Trophoblast cell (in vitro differentiated cells and primary cell): ENCODE measurements around the gene VPS11.

Experiments used
- DNase-seq, 2 donors: peaks; one replicate each; pipeline ENCODE4 v3.0.0-alpha.2; 2016
- H2AFZ ChIP-seq: 2 replicates; pipeline ENCODE4 v1.6.1; 2013; ENCODE audit warnings: low read length, moderate library complexity, mild to moderate bottlenecking; ENCODE audit not compliant: insufficient read depth, poor library complexity
- H2AK5ac ChIP-seq: 2 replicates; pipeline ENCODE4 v1.6.1; 2013; ENCODE audit warnings: mild to moderate bottlenecking, low read length
- H2BK120ac ChIP-seq: 2 replicates; pipeline ENCODE4 v1.6.1; 2013; ENCODE audit warnings: low read length, mild to moderate bottlenecking, moderate library complexity; ENCODE audit not compliant: insufficient read depth, poor library complexity
- H2BK12ac ChIP-seq: 2 replicates; pipeline ENCODE4 v1.6.1; 2013; ENCODE audit warnings: mild to moderate bottlenecking, low read length, moderate library complexity
- H2BK5ac ChIP-seq: 2 replicates; pipeline ENCODE4 v1.6.1; 2013; ENCODE audit warnings: low read length, low read depth, moderate library complexity, mild to moderate bottlenecking; ENCODE audit not compliant: poor library complexity
- H3K14ac ChIP-seq: 2 replicates; pipeline ENCODE4 v1.6.1; 2013; ENCODE audit warnings: mild to moderate bottlenecking, low read length
- H3K18ac ChIP-seq: 2 replicates; pipeline ENCODE4 v1.6.1; 2013; ENCODE audit warnings: mild to moderate bottlenecking, low read length
- H3K23ac ChIP-seq: 2 replicates; pipeline ENCODE4 v1.6.1; 2013; ENCODE audit warnings: low read length
- H3K27ac ChIP-seq: 2 replicates; pipeline ENCODE4 v1.5.1; 2013; ENCODE audit warnings: low read depth, mild to moderate bottlenecking, inconsistent platforms, low read length, moderate library complexity
- H3K27me3 ChIP-seq: 2 replicates; pipeline ENCODE4 v1.6.1; 2013; ENCODE audit warnings: inconsistent platforms, mild to moderate bottlenecking, low read length, moderate library complexity; ENCODE audit not compliant: insufficient read depth
- H3K36me3 ChIP-seq, 2 experiments: 1 replicate in 1 of 2; 2 replicates in 1 of 2; pipeline ENCODE4 v1.6.1; 2013; ENCODE audit warnings: low read length in 2 of 2, mild to moderate bottlenecking in 2 of 2, moderate library complexity in 1 of 2; ENCODE audit not compliant: insufficient read depth in 2 of 2, control insufficient read depth in 1 of 2
- H3K4ac ChIP-seq: 2 replicates; pipeline ENCODE4 v1.6.1; 2013; ENCODE audit warnings: low read depth, mild to moderate bottlenecking, low read length, moderate library complexity
- H3K4me1 ChIP-seq, 2 experiments: 1 replicate in 1 of 2; 2 replicates in 1 of 2; pipeline ENCODE4 v1.6.1; 2013; ENCODE audit warnings: low read length in 2 of 2, mild to moderate bottlenecking in 2 of 2, moderate library complexity in 1 of 2; ENCODE audit not compliant: insufficient read depth in 2 of 2, control insufficient read depth in 1 of 2
- H3K4me2 ChIP-seq: 2 replicates; pipeline ENCODE4 v1.6.1; 2013; ENCODE audit warnings: inconsistent platforms, mild to moderate bottlenecking, low read length, moderate library complexity
- H3K4me3 ChIP-seq: 2 replicates; pipeline ENCODE4 v1.5.1; 2013; ENCODE audit warnings: mild to moderate bottlenecking, low read depth, low read length, inconsistent platforms
- H3K79me1 ChIP-seq: one replicate; pipeline ENCODE4 v1.6.1; 2013; ENCODE audit warnings: low read length
- H3K79me2 ChIP-seq: 2 replicates; pipeline ENCODE4 v1.6.1; 2013; ENCODE audit warnings: low read length, mild to moderate bottlenecking; ENCODE audit not compliant: control insufficient read depth, insufficient read depth, poor library complexity
- H3K9ac ChIP-seq: 2 replicates; pipeline ENCODE4 v1.6.1; 2013; ENCODE audit warnings: mild to moderate bottlenecking, low read length
- H3K9me3 ChIP-seq: 2 replicates; pipeline ENCODE4 v1.6.1; 2013; ENCODE audit warnings: low read depth, mild to moderate bottlenecking, control low read depth, inconsistent platforms, low read length; ENCODE audit not compliant: insufficient read depth
- H4K12ac ChIP-seq: 2 replicates; pipeline ENCODE4 v1.6.1; 2013; ENCODE audit warnings: low read depth, mild to moderate bottlenecking, low read length, moderate library complexity
- H4K8ac ChIP-seq: 2 replicates; pipeline ENCODE4 v1.6.1; 2013; ENCODE audit warnings: low read depth, mild to moderate bottlenecking, low read length, moderate library complexity
- H4K91ac ChIP-seq: one replicate; pipeline ENCODE4 v1.6.1; 2013; ENCODE audit warnings: low read depth, mild to moderate bottlenecking, low read length, moderate library complexity
- WGBS: extraction: QIAGEN DNeasy Blood & Tissue Kit; methylation state at CpG from one replicate; pipeline ENCODE4 v1.1.7; 2013; ENCODE audit warnings: missing lambda C conversion rate; ENCODE audit not compliant: insufficient read length, insufficient coverage; ENCODE audit errors: extremely low coverage; 5-methylcytosine and 5-hydroxymethylcytosine counted together

Gene VPS11

GRCh38 chr11:119051440-119052162 lies 16.0 kb upstream of the VPS11 start:
- Histone ChIP-seq H3K9ac (no peak overlapping the region), H3K18ac (no peak overlapping the region), H3K4me2 (no peak overlapping the region), H3K27me3 (no peaks in the 10 kb centered on the region), H3K9me3 (peaks cover 2% of the 10 kb centered on the region), H2BK12ac (no peak overlapping the region), H3K36me3 (peaks cover 72 to 82% of the 10 kb centered on the region in 2 experiments), H3K79me1 (peaks cover under 1% of the 10 kb centered on the region), H2AFZ (no peak overlapping the region), H3K4me1 (peaks cover 5 to 8% of the 10 kb centered on the region in 2 experiments), H3K79me2 (peaks cover 3% of the 10 kb centered on the region), H3K23ac (no peak overlapping the region), H4K91ac (no peak overlapping the region), H2AK5ac (no peak overlapping the region), H4K8ac (no peak overlapping the region), H4K12ac (no peak overlapping the region), H3K4me3 (no peak overlapping the region), H2BK120ac (no peak overlapping the region), H3K27ac (no peak overlapping the region), H3K4ac (no peak overlapping the region), H3K14ac (no peak overlapping the region), H2BK5ac (no peak overlapping the region)
- DNase-seq: no peak
- no CpG with 5 or more reads among the region's 17 CpGs for WGBS

GRCh38 chr11:119052163-119052814 lies 15.3 kb upstream of the VPS11 start:
- H3K36me3 ChIP-seq: peaks cover 68 to 76% of the 10 kb centered on the region in 2 experiments
- peaks cover 5% of the 10 kb centered on the region for H3K79me1 ChIP-seq
- no peak overlapping the region for H3K27ac ChIP-seq
- H3K14ac ChIP-seq: no peak overlapping the region
- no peak overlapping the region for H3K4me2 ChIP-seq
- H3K18ac ChIP-seq: no peak overlapping the region
- no peak overlapping the region for H2AFZ ChIP-seq
- H2AK5ac ChIP-seq: no peak overlapping the region
- no peaks in the 10 kb centered on the region for H3K27me3 ChIP-seq
- no peak overlapping the region for H3K4me3 ChIP-seq
- no peak overlapping the region for H3K9ac ChIP-seq
- H2BK120ac ChIP-seq: no peak overlapping the region
- H3K4me1 ChIP-seq: peaks cover 5 to 8% of the 10 kb centered on the region in 2 experiments
- no peak overlapping the region for H2BK12ac ChIP-seq
- H3K23ac ChIP-seq: no peak overlapping the region
- peaks cover 6% of the 10 kb centered on the region for H3K79me2 ChIP-seq
- no peak overlapping the region for H4K91ac ChIP-seq
- no peak for DNase-seq
- peaks cover 2% of the 10 kb centered on the region for H3K9me3 ChIP-seq
- no peak overlapping the region for H4K8ac ChIP-seq
- no peak overlapping the region for H2BK5ac ChIP-seq
- WGBS: no CpG with 5 or more reads among the region's 23 CpGs
- H3K4ac ChIP-seq: no peak overlapping the region
- no peak overlapping the region for H4K12ac ChIP-seq

- H3K23ac ChIP-seq: no peak overlapping the region
- H4K12ac ChIP-seq: no peak overlapping the region
- H3K9ac ChIP-seq: no peak overlapping the region
- no CpG with 5 or more reads among the region's 10 CpGs for WGBS
- H3K4ac ChIP-seq: no peak overlapping the region
- H3K9me3 ChIP-seq: peaks cover 2% of the 10 kb centered on the region
- no peak overlapping the region for H3K4me2 ChIP-seq
- no peak for DNase-seq
- H4K8ac ChIP-seq: no peak overlapping the region
- no peak overlapping the region for H3K18ac ChIP-seq
- H3K79me1 ChIP-seq: peaks cover 8% of the 10 kb centered on the region
- H3K27me3 ChIP-seq: no peaks in the 10 kb centered on the region
- no peak overlapping the region for H2AK5ac ChIP-seq
- no peak overlapping the region for H2BK12ac ChIP-seq
- no peak overlapping the region for H3K4me3 ChIP-seq
- H3K27ac ChIP-seq: no peak overlapping the region
- no peak overlapping the region for H4K91ac ChIP-seq
- no peak overlapping the region for H2BK120ac ChIP-seq
- no peak overlapping the region for H2AFZ ChIP-seq
- peaks cover 8% of the 10 kb centered on the region for H3K79me2 ChIP-seq
- H3K36me3 ChIP-seq: peaks cover 47 to 54% of the 10 kb centered on the region in 2 experiments
- no peak overlapping the region for H2BK5ac ChIP-seq
- H3K14ac ChIP-seq: no peak overlapping the region
- H3K4me1 ChIP-seq: peaks cover 9 to 10% of the 10 kb centered on the region in 2 experiments
Measured at GRCh38 chr11:119054418-119054817, 13.2 kb upstream of the VPS11 start.

GRCh38 chr11:119055901-119056300 lies 11.7 kb upstream of the VPS11 start:
- WGBS: no CpG with 5 or more reads among the region's 6 CpGs
- Histone ChIP-seq H3K9ac (peak overlapping the region; percentile 71), H2BK12ac (no peak overlapping the region)

More at GRCh38 chr11:119055901-119056300, 11.7 kb upstream of the VPS11 start:
- Histone ChIP-seq H3K4ac (peak overlapping the region; percentile 60), H3K79me1 (peaks cover 8% of the 10 kb centered on the region), H3K9me3 (peaks cover 2% of the 10 kb centered on the region), H3K4me2 (peak overlapping the region; percentile 69), H3K27me3 (no peaks in the 10 kb centered on the region), H3K36me3 (peaks cover 38 to 46% of the 10 kb centered on the region in 2 experiments), H3K14ac (no peak overlapping the region), H3K27ac (no peak overlapping the region), H2AFZ (no peak overlapping the region), H2BK5ac (no peak overlapping the region), H4K91ac (no peak overlapping the region), H4K12ac (no peak overlapping the region), H3K79me2 (peaks cover 8% of the 10 kb centered on the region), H3K4me3 (no peak overlapping the region), H3K23ac (no peak overlapping the region), H2BK120ac (no peak overlapping the region), H3K18ac (no peak overlapping the region), H4K8ac (no peak overlapping the region), H2AK5ac (no peak overlapping the region), H3K4me1 (peaks cover 9 to 10% of the 10 kb centered on the region in 2 experiments)
- DNase-seq: no peak
